Activated CD8-positive, alpha-beta T cell treated with anti-CD3 and anti-CD28 coated beads for 36 hours (primary cell): ENCODE data around the gene COL20A1. TPM values are rescaled to one million over a fixed set of nuclear protein-coding genes. Genes with fewer than 3 reads are reported as not detected.
A peak's percentile ranks its signal among the peaks of the same experiment; 100 is the strongest.

Experiments
- ATAC-seq: fragments of 200-7000 bp; cut with Tn5 transposase; one replicate; pipeline ENCODE4 v1.10.0; 2021; ENCODE audit warnings: mild to moderate bottlenecking, moderate library complexity
- CTCF ChIA-PET: fragments of 350-600 bp; sonication (Branson Sonifier 250); formaldehyde crosslinking; loops from one replicate; lab custom pipeline; 2021; ENCODE audit warnings: antibody characterized with exemption; lab: Charles Lee
- POLR2A ChIA-PET: fragments of 350-600 bp; sonication (Branson Sonifier 250); formaldehyde crosslinking; loops from one replicate; lab custom pipeline; 2021; ENCODE audit warnings: antibody characterized with exemption; lab: Charles Lee
- DNase-seq: peaks from one replicate; pipeline ENCODE4 v3.0.0-alpha.2; 2020
- H3K27ac Mint-ChIP-seq: one replicate; pipeline ENCODE4 v1.8.0; 2021; ENCODE audit warnings: mild to moderate bottlenecking, mixed read lengths
- H3K27me3 Mint-ChIP-seq: one replicate; pipeline ENCODE4 v1.8.0; 2021; ENCODE audit warnings: mixed read lengths
- H3K36me3 Mint-ChIP-seq: one replicate; pipeline ENCODE4 v1.8.0; 2021; ENCODE audit warnings: low read depth, mixed read lengths
- H3K4me1 Mint-ChIP-seq: one replicate; pipeline ENCODE4 v1.8.0; 2021; ENCODE audit warnings: low read depth, mixed read lengths
- H3K4me3 Mint-ChIP-seq: one replicate; pipeline ENCODE4 v1.8.0; 2021; ENCODE audit warnings: mild to moderate bottlenecking, moderate library complexity, mixed read lengths
- H3K9me3 Mint-ChIP-seq: one replicate; pipeline ENCODE4 v1.8.0; 2021; ENCODE audit warnings: mixed read lengths
- intact Hi-C: fragments of 100-400 bp; cut with micrococcal nuclease; formaldehyde crosslinking; loops from one replicate; pipeline ENCODE4 v1.10.0; 2022
- total RNA-seq, 2 experiments: library from RNA; stranded (reverse); gene quantifications; one replicate each; pipeline ENCODE4 v1.2.3, GENCODE V29; 2021
- TF ChIP-seq, protein P1 (sequence below): fragments of 200-600 bp; IDR thresholded peaks from one replicate; pipeline ENCODE4 v1.8.0; 2022; ENCODE audit warnings: antibody characterized with exemption, mild to moderate bottlenecking

The COL20A1 gene
- total RNA-seq, 2 experiments from 2014 or later: 0.04 TPM; not detected in 1

DNA sequence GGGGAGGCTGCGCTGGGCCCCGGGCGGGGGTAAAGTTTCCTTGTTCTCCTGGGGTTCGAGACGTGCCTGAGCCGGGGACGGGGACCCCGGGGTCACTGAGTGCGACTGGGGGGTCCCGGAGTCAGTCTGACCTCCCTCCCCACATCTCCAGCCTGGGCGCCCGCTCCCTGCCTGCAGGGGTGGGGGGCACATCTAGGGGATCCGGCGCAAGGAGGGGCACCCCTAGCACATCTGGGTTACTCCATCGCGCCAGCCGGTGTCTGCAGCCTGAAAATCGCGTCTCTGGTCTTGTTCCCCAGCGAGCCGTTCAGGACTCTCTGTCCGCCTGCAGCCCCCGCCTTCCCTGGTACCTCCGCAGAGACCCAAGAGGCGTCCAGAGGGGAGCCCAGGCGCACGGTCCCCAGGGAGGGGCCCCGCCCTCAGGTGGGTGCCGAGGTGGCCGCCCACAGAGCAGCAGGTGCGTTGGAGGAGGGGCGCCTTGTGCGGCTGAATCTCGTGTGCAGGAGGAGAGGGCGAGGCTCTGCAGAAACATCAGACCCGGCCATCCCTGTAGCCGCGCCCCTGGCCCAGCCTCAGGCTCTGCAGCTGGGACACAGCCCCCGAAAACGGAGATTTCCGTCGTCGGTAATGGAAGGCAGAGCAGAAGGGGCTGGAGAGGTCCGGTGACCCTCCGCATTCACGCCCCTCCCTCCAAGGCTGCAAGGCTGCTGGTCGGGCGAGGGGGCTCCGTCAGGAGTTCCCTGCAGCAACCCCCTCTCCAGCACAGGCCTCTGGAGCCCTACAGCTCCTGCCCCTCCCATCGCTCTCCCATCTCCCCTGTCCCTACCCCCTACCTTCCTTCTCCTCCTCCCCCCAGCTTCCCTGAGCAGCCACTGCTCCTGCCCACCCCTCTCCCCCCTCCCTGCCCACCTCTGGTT, 68.8 kb downstream of the COL20A1 start:
- POLR2A ChIA-PET: no interaction called here
- Mint-ChIP-seq H3K27ac (no peak overlapping the region), H3K27me3 (peaks cover 19% of the 10 kb centered on the region), H3K9me3 (no peaks in the 10 kb centered on the region), H3K36me3 (no peaks in the 10 kb centered on the region), H3K4me1 (no peaks in the 10 kb centered on the region), H3K4me3 (no peak overlapping the region)
- DNase-seq (peak; percentile 30), ATAC-seq (peak; percentile 60)
- intact Hi-C loops: no loop called here
- CTCF ChIA-PET: no interaction called here
- TF ChIP-seq, protein P1, sequence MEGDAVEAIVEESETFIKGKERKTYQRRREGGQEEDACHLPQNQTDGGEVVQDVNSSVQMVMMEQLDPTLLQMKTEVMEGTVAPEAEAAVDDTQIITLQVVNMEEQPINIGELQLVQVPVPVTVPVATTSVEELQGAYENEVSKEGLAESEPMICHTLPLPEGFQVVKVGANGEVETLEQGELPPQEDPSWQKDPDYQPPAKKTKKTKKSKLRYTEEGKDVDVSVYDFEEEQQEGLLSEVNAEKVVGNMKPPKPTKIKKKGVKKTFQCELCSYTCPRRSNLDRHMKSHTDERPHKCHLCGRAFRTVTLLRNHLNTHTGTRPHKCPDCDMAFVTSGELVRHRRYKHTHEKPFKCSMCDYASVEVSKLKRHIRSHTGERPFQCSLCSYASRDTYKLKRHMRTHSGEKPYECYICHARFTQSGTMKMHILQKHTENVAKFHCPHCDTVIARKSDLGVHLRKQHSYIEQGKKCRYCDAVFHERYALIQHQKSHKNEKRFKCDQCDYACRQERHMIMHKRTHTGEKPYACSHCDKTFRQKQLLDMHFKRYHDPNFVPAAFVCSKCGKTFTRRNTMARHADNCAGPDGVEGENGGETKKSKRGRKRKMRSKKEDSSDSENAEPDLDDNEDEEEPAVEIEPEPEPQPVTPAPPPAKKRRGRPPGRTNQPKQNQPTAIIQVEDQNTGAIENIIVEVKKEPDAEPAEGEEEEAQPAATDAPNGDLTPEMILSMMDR: no peak

DNA sequence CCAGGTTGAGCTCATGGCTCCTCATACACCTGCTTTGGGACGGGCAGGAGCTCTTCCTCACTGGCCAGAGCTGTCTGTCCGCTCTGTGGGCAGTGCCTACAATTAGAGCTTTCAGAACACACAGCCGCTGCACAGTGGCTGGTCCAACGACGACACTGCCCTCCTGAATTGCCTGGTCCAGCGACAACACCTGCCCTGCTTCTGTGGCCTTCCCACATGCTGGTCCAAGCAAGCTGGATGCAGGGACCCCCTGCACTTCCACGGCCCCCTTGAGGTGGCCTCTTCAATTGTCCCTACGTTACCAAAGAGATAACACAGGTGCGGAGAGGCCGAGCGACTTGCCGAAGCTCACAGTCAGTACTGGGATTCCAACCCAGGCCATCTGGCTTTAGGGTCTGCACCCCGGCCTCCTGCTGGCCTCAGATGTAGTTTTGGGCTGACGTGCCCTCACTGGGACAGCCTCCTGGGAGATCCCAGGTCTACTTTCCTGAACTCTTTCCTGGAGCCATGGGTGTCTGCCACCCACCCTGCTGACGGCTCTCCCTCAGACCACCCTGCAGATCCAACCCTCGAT, 69.5 kb downstream of the COL20A1 start:
- TF ChIP-seq, protein P1: no peak
- POLR2A ChIA-PET: no interaction called here
- Mint-ChIP-seq H3K4me3 (no peak overlapping the region), H3K4me1 (no peaks in the 10 kb centered on the region), H3K27ac (no peak overlapping the region), H3K27me3 (peaks cover 19% of the 10 kb centered on the region), H3K36me3 (no peaks in the 10 kb centered on the region), H3K9me3 (no peaks in the 10 kb centered on the region)
- intact Hi-C loops: no loop called here
- DNase-seq: no peak
- CTCF ChIA-PET: no interaction called here
- no peak for ATAC-seq

DNA sequence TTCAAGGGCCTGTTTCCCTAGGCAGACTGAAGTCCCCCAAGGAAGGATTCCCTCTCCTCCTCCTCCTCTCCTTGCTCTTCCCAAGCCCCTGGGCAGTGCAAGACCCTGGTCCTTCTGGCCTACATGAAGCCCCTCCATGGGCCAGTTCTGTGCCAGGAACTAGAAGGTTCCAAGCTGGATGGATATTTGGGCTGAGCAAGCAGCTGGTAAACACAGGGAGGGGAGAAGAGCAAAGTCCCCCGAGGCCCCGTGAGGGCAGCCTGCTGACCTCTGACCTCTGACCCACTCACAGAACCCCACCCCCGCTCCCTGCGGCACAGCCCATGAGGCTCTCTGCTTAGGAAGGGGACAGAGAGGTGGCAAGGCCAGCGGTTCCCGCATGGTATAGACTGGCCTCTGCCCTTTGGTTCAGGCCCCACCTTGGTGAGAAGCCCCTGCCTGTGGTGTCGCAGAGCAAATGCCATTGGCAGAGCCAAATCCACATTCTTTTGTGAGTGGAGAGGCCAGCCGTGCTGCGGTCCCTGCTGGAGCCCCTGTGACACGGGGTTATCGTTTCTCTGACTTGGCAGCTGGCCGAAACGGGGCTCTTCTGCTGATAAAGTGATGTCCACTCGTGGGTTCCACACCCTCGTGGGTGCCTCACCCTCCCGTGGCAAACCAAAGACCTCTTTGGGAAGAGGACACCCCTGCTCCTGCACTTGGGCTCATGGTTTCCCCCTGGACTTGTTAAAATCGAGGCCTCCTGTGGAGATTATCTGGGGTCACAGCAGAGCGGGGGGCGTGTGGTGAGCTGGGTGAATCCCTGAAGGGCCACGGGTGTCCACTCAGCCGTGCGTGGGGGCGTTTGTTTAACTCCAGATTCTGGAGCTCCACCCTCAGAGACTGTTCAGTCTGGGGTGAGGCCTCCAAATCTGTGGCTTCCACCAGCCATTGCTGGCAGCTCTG, 70.3 kb downstream of the COL20A1 start:
- ATAC-seq (no peak), DNase-seq (no peak)
- ChIA-PET CTCF (no interaction called here), POLR2A (no interaction called here)
- TF ChIP-seq, protein P1: no peak
- H3K9me3 Mint-ChIP-seq: no peaks in the 10 kb centered on the region
- H3K4me3 Mint-ChIP-seq: no peak overlapping the region
- peaks cover 19% of the 10 kb centered on the region for H3K27me3 Mint-ChIP-seq
- H3K27ac Mint-ChIP-seq: no peak overlapping the region
- H3K4me1 Mint-ChIP-seq: no peaks in the 10 kb centered on the region
- intact Hi-C loops: no loop called here
- no peaks in the 10 kb centered on the region for H3K36me3 Mint-ChIP-seq

DNA sequence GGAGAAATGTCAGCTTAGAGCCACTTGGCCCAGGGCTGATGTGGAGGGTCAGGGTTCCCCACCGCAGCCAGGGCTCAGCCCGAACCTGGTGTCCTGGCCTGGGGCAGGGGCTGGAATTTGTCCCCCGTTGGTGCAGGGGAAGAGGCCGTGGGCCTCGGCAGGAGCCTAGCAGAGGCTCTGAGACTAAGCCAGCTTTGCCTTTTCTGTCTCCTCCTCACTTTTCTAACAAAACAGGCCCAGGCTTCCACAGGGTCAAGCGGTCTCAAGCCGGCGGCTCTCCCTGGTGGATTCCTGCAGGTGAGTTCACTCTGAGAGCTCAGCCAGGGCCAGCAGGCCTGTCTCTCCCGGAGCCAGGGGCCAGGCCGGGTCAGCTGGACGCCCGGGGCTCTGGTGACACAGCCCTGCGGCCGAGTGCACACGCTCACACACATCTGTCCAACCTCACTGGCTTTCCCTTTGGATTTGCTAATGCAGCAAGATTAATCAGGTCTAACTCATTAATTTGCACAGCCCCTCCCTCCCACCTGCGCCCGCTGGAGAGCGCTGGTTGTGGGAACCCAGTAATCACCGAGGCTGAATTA, 71.1 kb downstream of the COL20A1 start:
- TF ChIP-seq, protein P1: no peak
- H3K27ac Mint-ChIP-seq: no peak overlapping the region

More for the DNA sequence above, 71.1 kb downstream of the COL20A1 start:
- no peaks in the 10 kb centered on the region for H3K9me3 Mint-ChIP-seq
- H3K4me1 Mint-ChIP-seq: no peaks in the 10 kb centered on the region
- POLR2A ChIA-PET: no interaction called here
- H3K27me3 Mint-ChIP-seq: peaks cover 19% of the 10 kb centered on the region
- CTCF ChIA-PET: no interaction called here
- intact Hi-C loops: no loop called here
- ATAC-seq (no peak), DNase-seq (no peak)
- H3K36me3 Mint-ChIP-seq: no peaks in the 10 kb centered on the region
- no peak overlapping the region for H3K4me3 Mint-ChIP-seq
